ENCODE measurements around the gene ZNF579. TPM values are rescaled to one million over a fixed set of nuclear protein-coding genes. Genes with fewer than 3 reads are reported as not detected.

Gene ZNF579
- polyA plus RNA-seq, 1 donor from 2014 or later: 7.4 TPM

DNA sequence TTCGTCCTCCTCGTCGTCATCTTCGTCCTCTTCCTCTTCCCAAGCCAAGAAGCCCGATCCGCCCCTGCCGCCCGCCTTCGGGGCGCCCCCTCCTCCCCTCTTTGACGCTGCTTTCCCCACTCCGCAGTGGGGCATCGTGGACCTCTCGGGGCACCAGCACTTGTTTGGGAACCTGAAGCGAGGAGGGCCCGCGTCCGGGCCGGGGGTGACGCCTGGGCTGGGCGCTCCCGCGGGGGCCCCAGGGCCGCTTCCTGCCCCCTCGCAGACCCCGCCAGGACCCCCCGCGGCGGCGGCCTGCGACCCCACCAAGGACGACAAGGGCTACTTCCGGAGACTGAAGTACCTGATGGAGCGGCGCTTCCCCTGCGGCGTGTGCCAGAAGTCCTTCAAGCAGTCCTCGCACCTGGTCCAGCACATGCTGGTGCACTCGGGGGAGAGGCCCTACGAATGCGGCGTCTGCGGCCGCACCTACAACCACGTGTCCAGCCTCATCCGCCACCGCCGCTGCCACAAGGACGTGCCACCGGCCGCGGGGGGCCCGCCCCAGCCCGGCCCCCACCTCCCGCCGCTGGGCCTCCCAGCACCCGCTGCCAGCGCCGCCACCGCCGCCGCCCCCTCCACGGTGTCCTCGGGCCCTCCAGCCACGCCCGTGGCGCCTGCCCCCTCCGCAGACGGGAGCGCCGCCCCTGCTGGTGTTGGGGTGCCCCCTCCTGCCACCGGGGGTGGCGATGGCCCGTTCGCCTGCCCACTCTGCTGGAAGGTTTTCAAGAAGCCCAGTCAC, 33.5 kb upstream of the ZNF579 start:
- no peaks in the 10 kb centered on the region for H3K27me3 ChIP-seq (ENCODE audit: insufficient read depth, low read depth, low read length)
- H3K9me2 ChIP-seq (ENCODE audit: insufficient read depth, low read length): no peaks in the 10 kb centered on the region
- no peak overlapping the region for H3K4me2 ChIP-seq (ENCODE audit: low read length)
- H3K36me3 ChIP-seq (ENCODE audit: insufficient read depth, low read length): peaks cover 8% of the 10 kb centered on the region
- H4K20me1 ChIP-seq (ENCODE audit: insufficient read depth): no peaks in the 10 kb centered on the region
- no peak overlapping the region for H3K9ac ChIP-seq (ENCODE audit: low read length)
- H3K27ac ChIP-seq (ENCODE audit: low read length): no peak overlapping the region
- H3F3A ChIP-seq (ENCODE audit: insufficient read depth, low read length, poor library complexity, severe bottlenecking): no peaks in the 10 kb centered on the region
- no peaks in the 10 kb centered on the region for H3K9me3 ChIP-seq (ENCODE audit: low read length)
- no peak for TF ChIP-seq EZH2 (IDR thresholded peaks at IDR 0.05; ENCODE audit: borderline replicate concordance, insufficient read depth, low read length, poor library complexity, severe bottlenecking)
- no peak for TF ChIP-seq RAD21 (conservative IDR thresholded peaks at IDR 0.05)
- TF ChIP-seq POLR2AphosphoS5 (IDR thresholded peaks at IDR 0.05): no peak
- no peak for TF ChIP-seq SMC3 (conservative IDR thresholded peaks at IDR 0.05; ENCODE audit: poor library complexity)
- H3K79me2 ChIP-seq (replicated peaks; ENCODE audit: insufficient read depth, low read length): peaks cover 4% of the 10 kb centered on the region
- H3K4me3 ChIP-seq (ENCODE audit: low read length): no peak overlapping the region
- no peak overlapping the region for H2AFZ ChIP-seq (ENCODE audit: low read depth, low read length)

DNA sequence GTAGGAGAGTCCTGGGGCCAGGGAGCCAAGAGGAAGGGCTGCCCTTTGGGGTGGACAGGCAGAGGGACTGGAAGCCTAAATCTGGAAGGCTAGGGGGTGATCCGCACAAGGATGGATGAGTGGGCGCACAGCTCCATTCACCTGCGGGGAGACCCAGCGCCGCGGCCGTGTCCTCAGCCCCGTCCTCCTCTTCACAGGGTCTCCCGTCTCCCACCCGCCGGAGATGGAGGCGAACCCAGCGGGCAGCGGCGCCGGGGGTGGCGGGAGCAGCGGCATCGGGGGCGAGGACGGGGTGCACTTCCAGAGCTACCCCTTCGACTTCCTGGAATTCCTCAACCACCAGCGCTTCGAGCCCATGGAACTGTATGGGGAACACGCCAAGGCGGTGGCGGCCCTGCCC, 32.7 kb upstream of the ZNF579 start:
- Histone ChIP-seq H3K27ac (ENCODE audit: low read length) (no peak overlapping the region), H3K27me3 (ENCODE audit: insufficient read depth, low read depth, low read length) (no peaks in the 10 kb centered on the region), H3K9me3 (ENCODE audit: low read length) (no peaks in the 10 kb centered on the region), H3K9ac (ENCODE audit: low read length) (no peak overlapping the region), H3K36me3 (ENCODE audit: insufficient read depth, low read length) (peaks cover 8% of the 10 kb centered on the region), H4K20me1 (ENCODE audit: insufficient read depth) (no peaks in the 10 kb centered on the region), H3K79me2 (replicated peaks; ENCODE audit: insufficient read depth, low read length) (peaks cover 9% of the 10 kb centered on the region), H2AFZ (ENCODE audit: low read depth, low read length) (no peak overlapping the region), H3K4me3 (ENCODE audit: low read length) (no peak overlapping the region), H3K9me2 (ENCODE audit: insufficient read depth, low read length) (no peaks in the 10 kb centered on the region), H3F3A (ENCODE audit: insufficient read depth, low read length, poor library complexity, severe bottlenecking) (no peaks in the 10 kb centered on the region), H3K4me2 (ENCODE audit: low read length) (no peak overlapping the region)
- no peak for TF ChIP-seq POLR2AphosphoS5 (IDR thresholded peaks at IDR 0.05)
- TF ChIP-seq EZH2 (IDR thresholded peaks at IDR 0.05; ENCODE audit: borderline replicate concordance, insufficient read depth, low read length, poor library complexity, severe bottlenecking): no peak
- no peak for TF ChIP-seq MXI1 (conservative IDR thresholded peaks at IDR 0.05; ENCODE audit: poor library complexity, severe bottlenecking)
- TF ChIP-seq TAF1 (IDR thresholded peaks at IDR 0.05; ENCODE audit: low read depth): no peak
- TF ChIP-seq, protein P1, sequence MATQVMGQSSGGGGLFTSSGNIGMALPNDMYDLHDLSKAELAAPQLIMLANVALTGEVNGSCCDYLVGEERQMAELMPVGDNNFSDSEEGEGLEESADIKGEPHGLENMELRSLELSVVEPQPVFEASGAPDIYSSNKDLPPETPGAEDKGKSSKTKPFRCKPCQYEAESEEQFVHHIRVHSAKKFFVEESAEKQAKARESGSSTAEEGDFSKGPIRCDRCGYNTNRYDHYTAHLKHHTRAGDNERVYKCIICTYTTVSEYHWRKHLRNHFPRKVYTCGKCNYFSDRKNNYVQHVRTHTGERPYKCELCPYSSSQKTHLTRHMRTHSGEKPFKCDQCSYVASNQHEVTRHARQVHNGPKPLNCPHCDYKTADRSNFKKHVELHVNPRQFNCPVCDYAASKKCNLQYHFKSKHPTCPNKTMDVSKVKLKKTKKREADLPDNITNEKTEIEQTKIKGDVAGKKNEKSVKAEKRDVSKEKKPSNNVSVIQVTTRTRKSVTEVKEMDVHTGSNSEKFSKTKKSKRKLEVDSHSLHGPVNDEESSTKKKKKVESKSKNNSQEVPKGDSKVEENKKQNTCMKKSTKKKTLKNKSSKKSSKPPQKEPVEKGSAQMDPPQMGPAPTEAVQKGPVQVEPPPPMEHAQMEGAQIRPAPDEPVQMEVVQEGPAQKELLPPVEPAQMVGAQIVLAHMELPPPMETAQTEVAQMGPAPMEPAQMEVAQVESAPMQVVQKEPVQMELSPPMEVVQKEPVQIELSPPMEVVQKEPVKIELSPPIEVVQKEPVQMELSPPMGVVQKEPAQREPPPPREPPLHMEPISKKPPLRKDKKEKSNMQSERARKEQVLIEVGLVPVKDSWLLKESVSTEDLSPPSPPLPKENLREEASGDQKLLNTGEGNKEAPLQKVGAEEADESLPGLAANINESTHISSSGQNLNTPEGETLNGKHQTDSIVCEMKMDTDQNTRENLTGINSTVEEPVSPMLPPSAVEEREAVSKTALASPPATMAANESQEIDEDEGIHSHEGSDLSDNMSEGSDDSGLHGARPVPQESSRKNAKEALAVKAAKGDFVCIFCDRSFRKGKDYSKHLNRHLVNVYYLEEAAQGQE (IDR thresholded peaks at IDR 0.05; ENCODE audit: borderline replicate concordance): no peak
- TF ChIP-seq, protein P2, sequence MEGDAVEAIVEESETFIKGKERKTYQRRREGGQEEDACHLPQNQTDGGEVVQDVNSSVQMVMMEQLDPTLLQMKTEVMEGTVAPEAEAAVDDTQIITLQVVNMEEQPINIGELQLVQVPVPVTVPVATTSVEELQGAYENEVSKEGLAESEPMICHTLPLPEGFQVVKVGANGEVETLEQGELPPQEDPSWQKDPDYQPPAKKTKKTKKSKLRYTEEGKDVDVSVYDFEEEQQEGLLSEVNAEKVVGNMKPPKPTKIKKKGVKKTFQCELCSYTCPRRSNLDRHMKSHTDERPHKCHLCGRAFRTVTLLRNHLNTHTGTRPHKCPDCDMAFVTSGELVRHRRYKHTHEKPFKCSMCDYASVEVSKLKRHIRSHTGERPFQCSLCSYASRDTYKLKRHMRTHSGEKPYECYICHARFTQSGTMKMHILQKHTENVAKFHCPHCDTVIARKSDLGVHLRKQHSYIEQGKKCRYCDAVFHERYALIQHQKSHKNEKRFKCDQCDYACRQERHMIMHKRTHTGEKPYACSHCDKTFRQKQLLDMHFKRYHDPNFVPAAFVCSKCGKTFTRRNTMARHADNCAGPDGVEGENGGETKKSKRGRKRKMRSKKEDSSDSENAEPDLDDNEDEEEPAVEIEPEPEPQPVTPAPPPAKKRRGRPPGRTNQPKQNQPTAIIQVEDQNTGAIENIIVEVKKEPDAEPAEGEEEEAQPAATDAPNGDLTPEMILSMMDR (IDR thresholded peaks at IDR 0.05; ENCODE audit: poor library complexity, severe bottlenecking): no peak
- no peak for TF ChIP-seq EP300 (conservative IDR thresholded peaks at IDR 0.05; ENCODE audit: poor library complexity, severe bottlenecking)
- TF ChIP-seq RAD21 (conservative IDR thresholded peaks at IDR 0.05): no peak
- no peak for TF ChIP-seq SMC3 (conservative IDR thresholded peaks at IDR 0.05; ENCODE audit: poor library complexity)

Data from neural cell (in vitro differentiated cells).